ENCODE data around the gene POLE.

DNA sequence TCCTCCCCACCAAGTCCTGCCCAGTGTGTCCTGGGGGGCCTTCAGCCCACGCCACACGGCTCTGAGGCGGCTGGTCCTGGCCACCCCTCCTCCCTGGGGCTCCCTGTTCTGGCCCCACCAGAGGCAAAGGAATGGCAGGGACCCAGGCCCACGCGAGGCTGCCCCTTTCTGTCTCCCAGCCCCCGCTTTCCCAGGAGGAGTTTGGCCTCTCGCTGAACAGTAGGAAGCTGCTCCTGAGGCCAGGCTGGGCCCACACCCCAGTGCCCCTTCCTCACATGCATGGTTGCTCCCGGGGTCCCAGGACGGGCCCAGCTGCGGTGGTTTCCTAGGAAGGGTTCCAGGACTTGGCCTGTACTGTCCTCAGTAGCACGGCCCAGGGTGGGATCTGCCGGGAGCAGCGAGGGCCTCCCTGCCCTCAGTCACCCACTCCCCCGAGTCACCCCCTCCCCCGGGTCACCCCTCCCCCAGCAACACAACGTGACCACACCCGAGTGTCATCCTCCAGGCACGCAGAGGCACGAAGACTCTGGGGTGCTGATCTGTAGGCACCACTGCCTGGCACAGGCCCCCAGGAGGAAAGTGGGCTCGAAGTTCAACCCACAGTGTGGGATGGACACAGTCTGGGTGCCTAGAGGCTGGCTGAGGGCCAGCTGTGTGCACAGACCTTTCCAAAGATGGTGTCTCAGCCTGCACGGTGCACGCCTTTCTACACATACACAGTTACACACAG lies 109.8 kb downstream of the POLE start:
- TF ChIP-seq, protein P1, sequence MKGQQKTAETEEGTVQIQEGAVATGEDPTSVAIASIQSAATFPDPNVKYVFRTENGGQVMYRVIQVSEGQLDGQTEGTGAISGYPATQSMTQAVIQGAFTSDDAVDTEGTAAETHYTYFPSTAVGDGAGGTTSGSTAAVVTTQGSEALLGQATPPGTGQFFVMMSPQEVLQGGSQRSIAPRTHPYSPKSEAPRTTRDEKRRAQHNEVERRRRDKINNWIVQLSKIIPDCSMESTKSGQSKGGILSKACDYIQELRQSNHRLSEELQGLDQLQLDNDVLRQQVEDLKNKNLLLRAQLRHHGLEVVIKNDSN (CRISPR knock-in tag; IDR thresholded peaks at IDR 0.05) = no peak
- TF ChIP-seq, protein P2, sequence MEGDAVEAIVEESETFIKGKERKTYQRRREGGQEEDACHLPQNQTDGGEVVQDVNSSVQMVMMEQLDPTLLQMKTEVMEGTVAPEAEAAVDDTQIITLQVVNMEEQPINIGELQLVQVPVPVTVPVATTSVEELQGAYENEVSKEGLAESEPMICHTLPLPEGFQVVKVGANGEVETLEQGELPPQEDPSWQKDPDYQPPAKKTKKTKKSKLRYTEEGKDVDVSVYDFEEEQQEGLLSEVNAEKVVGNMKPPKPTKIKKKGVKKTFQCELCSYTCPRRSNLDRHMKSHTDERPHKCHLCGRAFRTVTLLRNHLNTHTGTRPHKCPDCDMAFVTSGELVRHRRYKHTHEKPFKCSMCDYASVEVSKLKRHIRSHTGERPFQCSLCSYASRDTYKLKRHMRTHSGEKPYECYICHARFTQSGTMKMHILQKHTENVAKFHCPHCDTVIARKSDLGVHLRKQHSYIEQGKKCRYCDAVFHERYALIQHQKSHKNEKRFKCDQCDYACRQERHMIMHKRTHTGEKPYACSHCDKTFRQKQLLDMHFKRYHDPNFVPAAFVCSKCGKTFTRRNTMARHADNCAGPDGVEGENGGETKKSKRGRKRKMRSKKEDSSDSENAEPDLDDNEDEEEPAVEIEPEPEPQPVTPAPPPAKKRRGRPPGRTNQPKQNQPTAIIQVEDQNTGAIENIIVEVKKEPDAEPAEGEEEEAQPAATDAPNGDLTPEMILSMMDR (IDR thresholded peaks at IDR 0.05) = no peak
- TF ChIP-seq KAT7 (CRISPR knock-in tag; IDR thresholded peaks at IDR 0.05; ENCODE audit: borderline replicate concordance) (no peak), FOXJ3 (CRISPR knock-in tag; IDR thresholded peaks at IDR 0.05; ENCODE audit: borderline replicate concordance) (no peak), JUN (CRISPR knock-in tag; IDR thresholded peaks at IDR 0.05) (no peak)
- TF ChIP-seq, protein P3, sequence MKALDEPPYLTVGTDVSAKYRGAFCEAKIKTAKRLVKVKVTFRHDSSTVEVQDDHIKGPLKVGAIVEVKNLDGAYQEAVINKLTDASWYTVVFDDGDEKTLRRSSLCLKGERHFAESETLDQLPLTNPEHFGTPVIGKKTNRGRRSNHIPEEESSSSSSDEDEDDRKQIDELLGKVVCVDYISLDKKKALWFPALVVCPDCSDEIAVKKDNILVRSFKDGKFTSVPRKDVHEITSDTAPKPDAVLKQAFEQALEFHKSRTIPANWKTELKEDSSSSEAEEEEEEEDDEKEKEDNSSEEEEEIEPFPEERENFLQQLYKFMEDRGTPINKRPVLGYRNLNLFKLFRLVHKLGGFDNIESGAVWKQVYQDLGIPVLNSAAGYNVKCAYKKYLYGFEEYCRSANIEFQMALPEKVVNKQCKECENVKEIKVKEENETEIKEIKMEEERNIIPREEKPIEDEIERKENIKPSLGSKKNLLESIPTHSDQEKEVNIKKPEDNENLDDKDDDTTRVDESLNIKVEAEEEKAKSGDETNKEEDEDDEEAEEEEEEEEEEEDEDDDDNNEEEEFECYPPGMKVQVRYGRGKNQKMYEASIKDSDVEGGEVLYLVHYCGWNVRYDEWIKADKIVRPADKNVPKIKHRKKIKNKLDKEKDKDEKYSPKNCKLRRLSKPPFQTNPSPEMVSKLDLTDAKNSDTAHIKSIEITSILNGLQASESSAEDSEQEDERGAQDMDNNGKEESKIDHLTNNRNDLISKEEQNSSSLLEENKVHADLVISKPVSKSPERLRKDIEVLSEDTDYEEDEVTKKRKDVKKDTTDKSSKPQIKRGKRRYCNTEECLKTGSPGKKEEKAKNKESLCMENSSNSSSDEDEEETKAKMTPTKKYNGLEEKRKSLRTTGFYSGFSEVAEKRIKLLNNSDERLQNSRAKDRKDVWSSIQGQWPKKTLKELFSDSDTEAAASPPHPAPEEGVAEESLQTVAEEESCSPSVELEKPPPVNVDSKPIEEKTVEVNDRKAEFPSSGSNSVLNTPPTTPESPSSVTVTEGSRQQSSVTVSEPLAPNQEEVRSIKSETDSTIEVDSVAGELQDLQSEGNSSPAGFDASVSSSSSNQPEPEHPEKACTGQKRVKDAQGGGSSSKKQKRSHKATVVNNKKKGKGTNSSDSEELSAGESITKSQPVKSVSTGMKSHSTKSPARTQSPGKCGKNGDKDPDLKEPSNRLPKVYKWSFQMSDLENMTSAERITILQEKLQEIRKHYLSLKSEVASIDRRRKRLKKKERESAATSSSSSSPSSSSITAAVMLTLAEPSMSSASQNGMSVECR (CRISPR knock-in tag; IDR thresholded peaks at IDR 0.05; ENCODE audit: borderline replicate concordance) = no peak
- TF ChIP-seq, protein P4, sequence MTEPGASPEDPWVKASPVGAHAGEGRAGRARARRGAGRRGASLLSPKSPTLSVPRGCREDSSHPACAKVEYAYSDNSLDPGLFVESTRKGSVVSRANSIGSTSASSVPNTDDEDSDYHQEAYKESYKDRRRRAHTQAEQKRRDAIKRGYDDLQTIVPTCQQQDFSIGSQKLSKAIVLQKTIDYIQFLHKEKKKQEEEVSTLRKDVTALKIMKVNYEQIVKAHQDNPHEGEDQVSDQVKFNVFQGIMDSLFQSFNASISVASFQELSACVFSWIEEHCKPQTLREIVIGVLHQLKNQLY (CRISPR knock-in tag; IDR thresholded peaks at IDR 0.05) = no peak
- TF ChIP-seq, protein P5, sequence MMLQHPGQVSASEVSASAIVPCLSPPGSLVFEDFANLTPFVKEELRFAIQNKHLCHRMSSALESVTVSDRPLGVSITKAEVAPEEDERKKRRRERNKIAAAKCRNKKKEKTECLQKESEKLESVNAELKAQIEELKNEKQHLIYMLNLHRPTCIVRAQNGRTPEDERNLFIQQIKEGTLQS (CRISPR knock-in tag; conservative IDR thresholded peaks at IDR 0.05) = no peak
- TF ChIP-seq, protein P6, sequence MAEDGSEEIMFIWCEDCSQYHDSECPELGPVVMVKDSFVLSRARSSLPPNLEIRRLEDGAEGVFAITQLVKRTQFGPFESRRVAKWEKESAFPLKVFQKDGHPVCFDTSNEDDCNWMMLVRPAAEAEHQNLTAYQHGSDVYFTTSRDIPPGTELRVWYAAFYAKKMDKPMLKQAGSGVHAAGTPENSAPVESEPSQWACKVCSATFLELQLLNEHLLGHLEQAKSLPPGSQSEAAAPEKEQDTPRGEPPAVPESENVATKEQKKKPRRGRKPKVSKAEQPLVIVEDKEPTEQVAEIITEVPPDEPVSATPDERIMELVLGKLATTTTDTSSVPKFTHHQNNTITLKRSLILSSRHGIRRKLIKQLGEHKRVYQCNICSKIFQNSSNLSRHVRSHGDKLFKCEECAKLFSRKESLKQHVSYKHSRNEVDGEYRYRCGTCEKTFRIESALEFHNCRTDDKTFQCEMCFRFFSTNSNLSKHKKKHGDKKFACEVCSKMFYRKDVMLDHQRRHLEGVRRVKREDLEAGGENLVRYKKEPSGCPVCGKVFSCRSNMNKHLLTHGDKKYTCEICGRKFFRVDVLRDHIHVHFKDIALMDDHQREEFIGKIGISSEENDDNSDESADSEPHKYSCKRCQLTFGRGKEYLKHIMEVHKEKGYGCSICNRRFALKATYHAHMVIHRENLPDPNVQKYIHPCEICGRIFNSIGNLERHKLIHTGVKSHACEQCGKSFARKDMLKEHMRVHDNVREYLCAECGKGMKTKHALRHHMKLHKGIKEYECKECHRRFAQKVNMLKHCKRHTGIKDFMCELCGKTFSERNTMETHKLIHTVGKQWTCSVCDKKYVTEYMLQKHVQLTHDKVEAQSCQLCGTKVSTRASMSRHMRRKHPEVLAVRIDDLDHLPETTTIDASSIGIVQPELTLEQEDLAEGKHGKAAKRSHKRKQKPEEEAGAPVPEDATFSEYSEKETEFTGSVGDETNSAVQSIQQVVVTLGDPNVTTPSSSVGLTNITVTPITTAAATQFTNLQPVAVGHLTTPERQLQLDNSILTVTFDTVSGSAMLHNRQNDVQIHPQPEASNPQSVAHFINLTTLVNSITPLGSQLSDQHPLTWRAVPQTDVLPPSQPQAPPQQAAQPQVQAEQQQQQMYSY (CRISPR knock-in tag; IDR thresholded peaks at IDR 0.05) = no peak
- TF ChIP-seq, protein P7, sequence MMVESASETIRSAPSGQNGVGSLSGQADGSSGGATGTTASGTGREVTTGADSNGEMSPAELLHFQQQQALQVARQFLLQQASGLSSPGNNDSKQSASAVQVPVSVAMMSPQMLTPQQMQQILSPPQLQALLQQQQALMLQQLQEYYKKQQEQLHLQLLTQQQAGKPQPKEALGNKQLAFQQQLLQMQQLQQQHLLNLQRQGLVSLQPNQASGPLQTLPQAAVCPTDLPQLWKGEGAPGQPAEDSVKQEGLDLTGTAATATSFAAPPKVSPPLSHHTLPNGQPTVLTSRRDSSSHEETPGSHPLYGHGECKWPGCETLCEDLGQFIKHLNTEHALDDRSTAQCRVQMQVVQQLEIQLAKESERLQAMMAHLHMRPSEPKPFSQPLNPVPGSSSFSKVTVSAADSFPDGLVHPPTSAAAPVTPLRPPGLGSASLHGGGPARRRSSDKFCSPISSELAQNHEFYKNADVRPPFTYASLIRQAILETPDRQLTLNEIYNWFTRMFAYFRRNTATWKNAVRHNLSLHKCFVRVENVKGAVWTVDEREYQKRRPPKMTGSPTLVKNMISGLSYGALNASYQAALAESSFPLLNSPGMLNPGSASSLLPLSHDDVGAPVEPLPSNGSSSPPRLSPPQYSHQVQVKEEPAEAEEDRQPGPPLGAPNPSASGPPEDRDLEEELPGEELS (CRISPR knock-in tag; IDR thresholded peaks at IDR 0.05) = no peak

Measured in WTC11 (cell line).